SW480 (cell line): ENCODE results near the gene CACNB3.
"Not testable (repeated sequence)": the region's sequence is repeated elsewhere in the genome, so short reads cannot be mapped to it uniquely, and the experiment has no call there.

Source experiments
- DNase-seq: peaks from one replicate; pipeline ENCODE4 v3.0.0-alpha.2; 2016; ENCODE audit warnings: low spot score

Gene CACNB3

DNA sequence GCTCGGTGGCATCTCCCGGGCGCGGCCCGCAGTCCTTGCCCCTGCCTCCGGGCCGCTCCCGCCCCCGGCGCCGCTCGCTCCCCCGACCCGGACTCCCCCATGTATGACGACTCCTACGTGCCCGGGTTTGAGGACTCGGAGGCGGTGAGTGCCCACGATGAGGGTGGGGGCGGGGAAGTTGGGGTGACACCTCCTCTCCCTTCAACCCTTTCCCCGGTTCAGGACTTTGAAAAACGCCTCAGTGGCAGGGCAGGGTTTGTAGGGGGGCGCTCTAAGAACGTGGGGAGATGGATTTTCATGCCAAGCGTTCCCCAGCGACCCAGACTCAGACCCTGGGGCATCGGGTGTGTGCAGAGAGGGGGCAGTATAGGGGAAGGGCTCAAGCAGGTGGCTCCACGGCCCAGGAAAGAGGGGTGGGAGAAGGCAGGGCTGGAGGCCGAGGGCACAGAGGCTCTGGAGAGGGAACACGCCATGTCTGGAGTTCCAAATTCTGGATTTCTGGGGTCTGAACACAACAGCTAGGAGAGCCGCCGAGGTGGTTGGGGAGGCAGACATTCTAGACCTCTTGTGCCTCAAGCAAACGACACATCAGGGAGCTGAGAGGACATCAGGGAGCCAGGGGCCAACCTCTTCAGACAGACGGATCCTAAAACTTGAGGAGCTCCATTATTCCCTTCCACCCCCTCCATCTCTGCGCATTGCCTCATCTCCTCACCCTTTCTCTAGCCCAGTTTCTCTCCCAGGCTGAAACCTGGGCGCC lies 715 bp downstream of the CACNB3 start:
- DNase-seq: no peak

DNA sequence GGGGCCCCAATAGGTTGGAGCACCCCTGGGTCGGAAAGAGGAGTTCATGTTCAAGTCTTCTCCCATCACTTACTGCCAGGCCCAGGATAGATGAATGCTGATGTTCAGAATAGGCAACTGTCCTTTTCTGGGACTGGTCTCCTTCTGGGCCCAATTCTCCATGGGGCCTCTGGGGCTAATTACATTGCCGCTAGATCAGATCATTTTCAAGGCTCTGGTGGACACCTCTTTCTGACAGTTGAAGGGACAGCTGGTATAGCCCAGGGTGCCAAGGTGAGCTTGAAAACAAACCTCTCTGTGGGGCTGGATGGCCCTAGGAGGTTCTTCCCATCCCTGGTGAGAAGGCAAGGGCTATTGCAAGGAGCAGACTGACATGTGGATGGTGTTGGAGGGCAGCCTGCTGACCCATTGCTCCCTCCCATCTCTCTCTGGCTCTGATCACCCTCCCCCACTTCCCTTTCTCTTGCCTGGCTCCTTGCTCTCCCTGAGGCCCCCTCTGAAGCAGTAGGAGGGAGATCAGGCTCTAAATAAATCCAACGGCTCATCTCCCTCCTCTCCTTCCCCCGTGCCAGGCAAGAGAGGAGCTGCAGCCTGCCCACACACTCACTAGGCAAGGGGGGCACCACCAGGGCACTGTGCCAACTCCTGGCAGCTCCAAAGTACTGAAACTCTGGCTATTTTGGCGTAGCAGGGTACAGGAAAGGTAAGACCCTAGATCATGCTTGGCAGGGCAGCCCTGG lies 1.9 kb downstream of the CACNB3 start:
- no peak for DNase-seq

- DNase-seq: no peak
These were observed 3.8 kb downstream of the CACNB3 start for GRCh38 chr12:48822139-48822538.

- no peak for DNase-seq
These were observed 4.4 kb downstream of the CACNB3 start for GRCh38 chr12:48822711-48823110.

GRCh38 chr12:48823281-48823680 lies 5.0 kb downstream of the CACNB3 start:
- no peak for DNase-seq

- peak; percentile 94 for DNase-seq
These were observed 5.8 kb downstream of the CACNB3 start for GRCh38 chr12:48824112-48824511.

- DNase-seq: no peak
These were observed 6.6 kb downstream of the CACNB3 start for GRCh38 chr12:48824905-48825304.

- peak; percentile 39 for DNase-seq
These were observed 8.0 kb downstream of the CACNB3 start for GRCh38 chr12:48826209-48826855.

GRCh38 chr12:48827026-48827425 lies 8.7 kb downstream of the CACNB3 start:
- DNase-seq: no peak

DNA sequence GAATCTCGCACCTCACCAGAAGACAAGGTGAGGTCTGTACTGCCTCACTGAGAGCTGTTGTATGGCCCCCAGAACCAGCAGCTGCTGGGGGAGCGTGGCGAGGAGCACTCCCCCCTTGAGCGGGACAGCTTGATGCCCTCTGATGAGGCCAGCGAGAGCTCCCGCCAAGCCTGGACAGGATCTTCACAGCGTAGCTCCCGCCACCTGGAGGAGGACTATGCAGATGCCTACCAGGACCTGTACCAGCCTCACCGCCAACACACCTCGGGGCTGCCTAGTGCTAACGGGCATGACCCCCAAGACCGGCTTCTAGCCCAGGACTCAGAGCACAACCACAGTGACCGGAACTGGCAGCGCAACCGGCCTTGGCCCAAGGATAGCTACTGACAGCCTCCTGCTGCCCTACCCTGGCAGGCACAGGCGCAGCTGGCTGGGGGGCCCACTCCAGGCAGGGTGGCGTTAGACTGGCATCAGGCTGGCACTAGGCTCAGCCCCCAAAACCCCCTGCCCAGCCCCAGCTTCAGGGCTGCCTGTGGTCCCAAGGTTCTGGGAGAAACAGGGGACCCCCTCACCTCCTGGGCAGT lies 9.3 kb downstream of the CACNB3 start:
- no peak for DNase-seq

- no peak for DNase-seq
These were observed 10.0 kb downstream of the CACNB3 start for GRCh38 chr12:48828293-48828692.

- no peak for DNase-seq
These were observed 10.7 kb downstream of the CACNB3 start for GRCh38 chr12:48828841-48829575.

- DNase-seq: no peak
These were observed 13.0 kb downstream of the CACNB3 start for GRCh38 chr12:48831257-48831656.

- no peak for DNase-seq
These were observed 14.2 kb downstream of the CACNB3 start for GRCh38 chr12:48832321-48833060.

DNA sequence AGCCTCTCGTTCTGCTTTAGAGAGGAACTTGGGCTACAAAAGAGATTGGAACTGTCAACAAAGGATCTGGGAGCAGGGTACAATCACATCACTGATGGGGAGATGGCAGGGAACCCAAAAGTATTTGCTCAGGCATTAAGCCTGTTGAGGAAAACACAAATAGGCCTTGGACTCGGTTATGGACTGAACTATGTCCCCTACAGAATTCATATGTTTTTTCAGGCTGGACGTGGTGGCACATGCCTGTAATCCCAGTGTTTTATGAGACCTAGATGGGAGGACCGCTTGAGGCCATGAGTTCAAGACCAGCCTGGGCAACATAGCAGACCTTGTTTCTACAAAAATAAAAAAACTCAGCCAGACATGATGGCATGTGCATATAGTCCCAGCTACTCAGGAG lies 19.8 kb downstream of the CACNB3 start:
- DNase-seq: no peak

DNA sequence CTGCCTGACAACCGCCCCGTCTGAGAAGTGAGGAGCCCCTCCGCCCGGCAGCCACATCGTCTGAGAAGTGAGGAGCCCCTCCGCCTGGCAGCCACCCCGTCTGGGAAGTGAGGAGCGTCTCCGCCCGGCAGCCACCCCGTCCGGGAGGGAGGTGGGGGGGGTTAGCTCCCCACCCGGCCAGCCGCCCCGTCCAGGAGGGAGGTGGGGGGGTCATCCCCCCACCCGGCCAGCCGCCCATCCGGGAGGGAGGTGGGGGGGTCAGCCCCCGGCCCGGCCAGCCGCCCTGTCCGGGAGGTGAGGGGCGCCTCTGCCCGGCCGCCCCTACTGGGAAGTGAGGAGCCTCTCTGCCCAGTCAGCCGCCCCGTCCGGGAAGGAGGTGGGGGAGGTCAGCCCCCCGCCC lies 23.7 kb downstream of the CACNB3 start:
- not testable (repeated sequence) for DNase-seq

DNA sequence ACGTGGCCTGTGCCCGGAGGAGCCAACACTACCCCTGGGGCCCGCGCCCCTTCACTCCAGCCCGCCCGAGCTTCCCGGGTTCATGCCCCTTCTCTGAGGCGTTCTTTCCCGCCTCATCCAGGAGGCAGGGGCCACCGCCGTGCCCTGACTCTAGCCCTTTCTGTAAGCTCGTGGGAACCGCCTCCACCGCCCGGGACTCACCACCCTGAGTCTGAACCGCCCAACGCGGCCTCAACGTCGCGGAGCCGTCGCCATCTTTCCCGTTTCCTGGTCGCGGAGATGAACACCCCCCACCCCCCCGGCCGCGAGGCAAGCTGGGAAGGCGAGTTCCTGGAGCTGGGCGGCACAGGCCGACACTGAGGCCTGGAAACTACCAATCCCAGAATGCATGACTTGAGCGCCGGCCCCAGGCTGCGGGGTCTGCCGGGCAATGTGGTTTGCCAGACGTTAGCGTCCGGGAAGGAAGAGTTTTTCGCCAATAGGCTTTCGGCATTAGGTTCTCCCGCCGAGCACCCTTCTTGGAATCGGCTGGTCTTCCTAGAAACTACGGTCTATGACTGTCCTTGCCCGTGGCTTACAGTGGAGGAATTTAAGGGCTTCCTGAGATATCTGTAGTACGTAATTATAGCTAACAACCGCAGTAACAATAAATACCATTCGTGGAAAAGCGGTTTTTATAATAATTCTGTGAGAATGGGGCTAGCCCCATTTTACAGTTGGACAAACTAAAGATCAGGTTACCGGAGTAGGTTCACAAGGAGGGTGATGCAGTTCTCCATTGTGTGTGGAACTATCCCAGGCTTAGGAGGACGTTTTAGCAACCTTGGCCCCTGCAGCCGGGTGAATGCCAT lies 33.8 kb downstream of the CACNB3 start, which contains the start of gene DDX23:
Gene DDX23 (minus strand): TSS at position 281 of the 851 bp plus-strand sequence. CDS start 6,381 bp downstream, outside the sequence.
- DNase-seq: peak; percentile 97

DNA sequence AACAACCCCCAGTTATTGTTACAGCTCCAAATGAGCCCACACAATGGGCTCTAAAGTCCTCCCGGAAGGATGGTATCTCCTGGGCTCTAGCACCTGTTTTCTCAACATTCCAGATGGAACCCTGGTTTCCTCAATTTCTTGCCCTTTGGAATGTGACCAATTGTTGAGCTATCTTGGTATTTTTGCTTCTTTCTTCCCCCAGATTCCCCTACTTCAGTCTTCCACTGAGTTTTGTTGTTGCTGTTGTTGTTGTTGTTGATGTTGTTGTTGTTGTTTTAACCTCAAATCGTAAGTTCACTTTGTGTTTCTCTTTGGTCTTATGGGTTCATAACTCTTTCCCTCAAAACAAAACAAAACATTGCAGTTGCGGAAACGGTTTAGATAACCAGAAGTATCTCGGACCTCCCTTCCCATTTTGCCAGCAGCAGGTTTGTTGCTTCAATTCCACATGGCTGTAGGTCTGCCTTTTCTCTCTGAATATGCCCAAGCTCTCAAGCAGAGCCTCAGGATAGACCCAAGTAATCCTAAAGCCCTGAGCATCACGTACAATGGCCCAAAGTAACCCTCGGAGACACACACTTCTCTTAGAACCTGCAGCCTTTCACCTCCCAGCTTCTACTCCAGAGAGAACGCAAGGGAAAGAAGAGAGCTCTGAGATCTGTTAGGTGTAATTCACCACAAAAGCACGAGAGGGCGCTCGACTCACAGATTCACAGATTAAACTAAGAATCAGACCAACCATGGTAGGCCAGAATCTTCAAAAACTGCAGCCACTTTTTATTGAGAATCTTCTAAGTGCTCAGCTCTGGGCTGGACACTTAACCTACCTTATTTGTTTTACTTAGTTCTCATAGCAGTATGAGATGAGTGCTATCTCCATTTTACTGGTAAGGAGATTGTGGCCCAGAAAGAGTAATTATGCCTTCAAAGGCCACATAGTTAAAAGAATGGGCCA lies 34.7 kb downstream of the CACNB3 start:
- DNase-seq: peak; percentile 80

DNA sequence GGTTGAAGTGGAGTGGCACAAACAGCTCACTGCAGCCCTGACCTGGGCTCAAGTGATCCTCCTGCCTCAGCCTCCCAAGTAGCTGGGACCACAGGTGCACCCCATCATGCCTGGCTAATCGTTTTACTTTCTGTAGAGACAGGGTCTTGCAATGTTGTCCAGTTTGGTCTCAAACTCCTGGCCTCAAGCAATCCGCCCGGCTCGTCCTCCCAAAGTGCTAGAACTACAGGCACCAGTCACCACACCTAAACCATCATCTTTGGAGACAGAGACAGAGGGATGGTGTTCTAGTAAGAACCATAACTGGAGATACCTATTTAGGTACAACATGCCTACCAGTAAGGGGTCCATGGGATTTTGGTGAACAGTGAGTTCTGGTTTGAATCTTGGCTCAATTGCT lies 36.2 kb downstream of the CACNB3 start:
- no peak for DNase-seq
